DOHH2 (cell line): ENCODE measurements around the gene HIVEP3.

Experiments used
- H3F3A ChIP-seq: fragments of 200-600 bp; sonication (generic), shearing (Covaris generic); 2 replicates; pipeline ENCODE4 v1.6.0; 2016; ENCODE audit warnings: antibody characterized with exemption, mild to moderate bottlenecking; ENCODE audit not compliant: control insufficient read depth, insufficient read depth
- H3K27ac ChIP-seq: fragments of 200-600 bp; sonication (generic); 2 replicates; pipeline ENCODE4 v1.5.1; 2014; ENCODE audit warnings: low read depth, mild to moderate bottlenecking, low read length, moderate library complexity
- H3K27me3 ChIP-seq: fragments of 200-600 bp; sonication (generic); 2 replicates; pipeline ENCODE4 v1.6.1; 2014; ENCODE audit warnings: mild to moderate bottlenecking, low read length, mixed read lengths; ENCODE audit not compliant: control insufficient read depth
- H3K36me3 ChIP-seq: fragments of 200-600 bp; sonication (generic); 2 replicates; pipeline ENCODE4 v1.6.1; 2014; ENCODE audit warnings: mild to moderate bottlenecking, low read length, moderate library complexity, mixed read lengths; ENCODE audit not compliant: control insufficient read depth
- H3K4me1 ChIP-seq: fragments of 200-600 bp; sonication (generic); 2 replicates; pipeline ENCODE4 v1.6.1; 2014; ENCODE audit warnings: mild to moderate bottlenecking, low read length, mixed read lengths; ENCODE audit not compliant: control insufficient read depth
- H3K4me2 ChIP-seq: fragments of 200-600 bp; sonication (generic); 2 replicates; pipeline ENCODE4 v1.6.0; 2014; ENCODE audit warnings: mild to moderate bottlenecking, low read length, moderate library complexity
- H3K4me3 ChIP-seq: fragments of 200-600 bp; sonication (generic); 2 replicates; pipeline ENCODE4 v1.5.1; 2014; ENCODE audit warnings: mild to moderate bottlenecking, low read length, mixed read lengths
- H3K79me2 ChIP-seq: fragments of 200-600 bp; sonication (generic); 2 replicates; pipeline ENCODE4 v1.6.1; 2014; ENCODE audit warnings: mild to moderate bottlenecking, low read length, mixed read lengths; ENCODE audit not compliant: control insufficient read depth
- H3K9me2 ChIP-seq: fragments of 200-600 bp; sonication (generic); replicated peaks from 2 replicates; pipeline ENCODE4 v1.6.1; 2014; ENCODE audit warnings: mild to moderate bottlenecking, low read length, mixed read lengths; ENCODE audit not compliant: control insufficient read depth
- H3K9me3 ChIP-seq: fragments of 200-600 bp; sonication (generic); 2 replicates; pipeline ENCODE4 v1.6.1; 2014; ENCODE audit warnings: antibody characterized with exemption, low read length, mixed read lengths; ENCODE audit not compliant: control insufficient read depth, insufficient read depth
- H4K20me1 ChIP-seq: fragments of 200-600 bp; sonication (generic); 2 replicates; pipeline ENCODE4 v1.6.0; 2014; ENCODE audit warnings: low read depth, mild to moderate bottlenecking, antibody characterized with exemption, low read length, moderate library complexity; ENCODE audit not compliant: control insufficient read depth, insufficient read depth
- CTCF ChIP-seq: fragments of 200-600 bp; sonication (generic); IDR thresholded peaks from one replicate; pipeline ENCODE4 v1.5.1; 2014; ENCODE audit warnings: antibody characterized with exemption, mild to moderate bottlenecking, low read depth, low read length; ENCODE audit not compliant: poor library complexity, severe bottlenecking
- EZH2phosphoT487 ChIP-seq: fragments of 200-600 bp; sonication (generic); IDR thresholded peaks from 2 replicates; pipeline ENCODE4 v1.6.1; 2017; ENCODE audit warnings: borderline replicate concordance, mild to moderate bottlenecking, antibody characterized with exemption, low read length, moderate library complexity, mixed read lengths

Gene HIVEP3

GRCh38 chr1:41645062-41645461 is 273.7 kb downstream of the HIVEP3 start:
- H3K9me2 ChIP-seq = no peaks in the 10 kb centered on the region
- H3K4me1 ChIP-seq = no peaks in the 10 kb centered on the region
- no peak for TF ChIP-seq EZH2phosphoT487
- no peak for TF ChIP-seq CTCF
- no peak overlapping the region for H3K4me2 ChIP-seq
- H3K4me3 ChIP-seq = no peak overlapping the region
- H3K27ac ChIP-seq = no peak overlapping the region
- no peaks in the 10 kb centered on the region for H3K36me3 ChIP-seq
- no peaks in the 10 kb centered on the region for H3K9me3 ChIP-seq
- H4K20me1 ChIP-seq = no peaks in the 10 kb centered on the region
- no peaks in the 10 kb centered on the region for H3F3A ChIP-seq
- H3K79me2 ChIP-seq = no peaks in the 10 kb centered on the region
- no peaks in the 10 kb centered on the region for H3K27me3 ChIP-seq

GRCh38 chr1:41642922-41643821 is 275.6 kb downstream of the HIVEP3 start:
- no peaks in the 10 kb centered on the region for H3K36me3 ChIP-seq
- H3K4me1 ChIP-seq = no peaks in the 10 kb centered on the region
- H4K20me1 ChIP-seq = no peaks in the 10 kb centered on the region
- no peak overlapping the region for H3K27ac ChIP-seq
- H3K9me2 ChIP-seq = no peaks in the 10 kb centered on the region
- H3K9me3 ChIP-seq = no peaks in the 10 kb centered on the region
- no peaks in the 10 kb centered on the region for H3K27me3 ChIP-seq
- TF ChIP-seq EZH2phosphoT487 (no peak), CTCF (no peak)
- H3K4me2 ChIP-seq = no peak overlapping the region
- H3F3A ChIP-seq = no peaks in the 10 kb centered on the region
- H3K79me2 ChIP-seq = no peaks in the 10 kb centered on the region
- no peak overlapping the region for H3K4me3 ChIP-seq

GRCh38 chr1:41641941-41642527 is 276.7 kb downstream of the HIVEP3 start:
- H3K79me2 ChIP-seq = no peaks in the 10 kb centered on the region
- H3K4me1 ChIP-seq = no peaks in the 10 kb centered on the region
- H3F3A ChIP-seq = no peaks in the 10 kb centered on the region
- H3K27ac ChIP-seq = no peak overlapping the region
- H3K27me3 ChIP-seq = no peaks in the 10 kb centered on the region
- no peaks in the 10 kb centered on the region for H4K20me1 ChIP-seq
- no peak overlapping the region for H3K4me3 ChIP-seq
- no peak overlapping the region for H3K4me2 ChIP-seq
- no peaks in the 10 kb centered on the region for H3K36me3 ChIP-seq
- TF ChIP-seq CTCF = no peak
- no peak for TF ChIP-seq EZH2phosphoT487
- no peaks in the 10 kb centered on the region for H3K9me2 ChIP-seq
- H3K9me3 ChIP-seq = no peaks in the 10 kb centered on the region
